GDM1 (cell line): ENCODE results near the gene BTN2A1.

Experiments
- DNase-seq: peaks from one replicate; lab custom pipeline; 2025; lab: John Stamatoyannopoulos, UW

The BTN2A1 gene

GRCh38 chr6:26468829-26469228, 11.1 kb downstream of the BTN2A1 start:
- DNase-seq, result no peak

- DNase-seq, result no peak
Measured at GRCh38 chr6:26470643-26471042, 12.9 kb downstream of the BTN2A1 start.

- no peak for DNase-seq
Measured at GRCh38 chr6:26471970-26472369, 14.2 kb downstream of the BTN2A1 start.

- no peak for DNase-seq
Measured at GRCh38 chr6:26472549-26473290, 15.0 kb downstream of the BTN2A1 start.

GRCh38 chr6:26473429-26473757, 15.6 kb downstream of the BTN2A1 start:
- DNase-seq, result no peak

- peak; percentile 90 for DNase-seq
Measured at GRCh38 chr6:26473758-26474438, 16.1 kb downstream of the BTN2A1 start.

GRCh38 chr6:26474439-26474881, 16.7 kb downstream of the BTN2A1 start:
- no peak for DNase-seq

GRCh38 chr6:26475823-26476729, 18.3 kb downstream of the BTN2A1 start:
- no peak for DNase-seq

GRCh38 chr6:26476896-26477295, 19.1 kb downstream of the BTN2A1 start:
- no peak for DNase-seq

GRCh38 chr6:26477426-26477825, 19.7 kb downstream of the BTN2A1 start:
- DNase-seq, result no peak

- no peak for DNase-seq
Measured at GRCh38 chr6:26478100-26478984, 20.6 kb downstream of the BTN2A1 start.

- DNase-seq, result no peak
Measured at GRCh38 chr6:26478985-26479278, 21.2 kb downstream of the BTN2A1 start.

- DNase-seq, result no peak
Measured at GRCh38 chr6:26482338-26482737, 24.6 kb downstream of the BTN2A1 start.

- no peak for DNase-seq
Measured at GRCh38 chr6:26483727-26484126, 26.0 kb downstream of the BTN2A1 start.

GRCh38 chr6:26484161-26484560, 26.4 kb downstream of the BTN2A1 start:
- DNase-seq, result no peak

- peak; percentile 71 for DNase-seq
Measured at GRCh38 chr6:26485112-26485780, 27.5 kb downstream of the BTN2A1 start.

GRCh38 chr6:26486358-26486757, 28.6 kb downstream of the BTN2A1 start:
- no peak for DNase-seq

GRCh38 chr6:26487466-26487865, 29.7 kb downstream of the BTN2A1 start:
- no peak for DNase-seq

- no peak for DNase-seq
Measured at GRCh38 chr6:26489996-26490964, 32.5 kb downstream of the BTN2A1 start.

GRCh38 chr6:26491604-26492003, 33.8 kb downstream of the BTN2A1 start:
- DNase-seq, result no peak
